GM10248 (cell line): ENCODE results near the gene CARNS1.

Source experiments
- CTCF ChIA-PET: fragments of 300-600 bp; sonication (Branson Sonifier 250); formaldehyde crosslinking; extraction: SDS; loops from one replicate; lab custom pipeline; 2021; ENCODE audit warnings: antibody characterized with exemption; lab: Yijun Ruan, JAX
- POLR2A ChIA-PET: fragments of 350-650 bp; sonication (Branson Sonifier 250); formaldehyde crosslinking; extraction: SDS; loops from one replicate; lab custom pipeline; 2020; ENCODE audit warnings: antibody characterized with exemption; lab: Yijun Ruan, JAX
- DNase-seq: peaks from one replicate; pipeline ENCODE4 v3.0.0; 2012; ENCODE audit errors: extremely low spot score
- TF ChIP-seq, protein P1 (sequence below): IDR thresholded peaks from 2 replicates; pipeline ENCODE4 v1.5.1; 2012; ENCODE audit warnings: mild to moderate bottlenecking, low read depth; ENCODE audit errors: extremely low read depth, missing control alignments, control extremely low read depth

CARNS1 gene

DNA sequence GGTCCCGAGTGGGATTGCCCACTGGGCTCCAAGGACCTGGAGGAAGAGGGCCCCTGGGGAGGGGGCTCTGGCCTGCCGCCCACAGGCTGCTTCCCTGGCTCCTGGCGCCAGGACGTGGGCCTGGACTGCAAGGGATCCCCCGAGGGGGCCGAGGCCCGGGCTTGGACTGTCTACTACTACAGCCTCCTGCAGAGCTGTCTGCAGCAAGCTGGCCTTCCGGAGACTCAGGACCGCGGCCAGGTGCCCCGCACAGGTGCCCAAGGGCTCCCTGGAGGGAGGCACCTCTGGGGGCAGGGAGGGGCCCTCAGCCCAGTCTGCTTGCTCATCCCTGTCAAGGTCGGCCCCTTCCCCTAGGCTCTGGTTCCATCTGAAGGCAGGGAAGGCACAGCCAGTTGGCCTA, 1.9 kb downstream of the CARNS1 start:
- TF ChIP-seq, protein P1, sequence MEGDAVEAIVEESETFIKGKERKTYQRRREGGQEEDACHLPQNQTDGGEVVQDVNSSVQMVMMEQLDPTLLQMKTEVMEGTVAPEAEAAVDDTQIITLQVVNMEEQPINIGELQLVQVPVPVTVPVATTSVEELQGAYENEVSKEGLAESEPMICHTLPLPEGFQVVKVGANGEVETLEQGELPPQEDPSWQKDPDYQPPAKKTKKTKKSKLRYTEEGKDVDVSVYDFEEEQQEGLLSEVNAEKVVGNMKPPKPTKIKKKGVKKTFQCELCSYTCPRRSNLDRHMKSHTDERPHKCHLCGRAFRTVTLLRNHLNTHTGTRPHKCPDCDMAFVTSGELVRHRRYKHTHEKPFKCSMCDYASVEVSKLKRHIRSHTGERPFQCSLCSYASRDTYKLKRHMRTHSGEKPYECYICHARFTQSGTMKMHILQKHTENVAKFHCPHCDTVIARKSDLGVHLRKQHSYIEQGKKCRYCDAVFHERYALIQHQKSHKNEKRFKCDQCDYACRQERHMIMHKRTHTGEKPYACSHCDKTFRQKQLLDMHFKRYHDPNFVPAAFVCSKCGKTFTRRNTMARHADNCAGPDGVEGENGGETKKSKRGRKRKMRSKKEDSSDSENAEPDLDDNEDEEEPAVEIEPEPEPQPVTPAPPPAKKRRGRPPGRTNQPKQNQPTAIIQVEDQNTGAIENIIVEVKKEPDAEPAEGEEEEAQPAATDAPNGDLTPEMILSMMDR: no peak

DNA sequence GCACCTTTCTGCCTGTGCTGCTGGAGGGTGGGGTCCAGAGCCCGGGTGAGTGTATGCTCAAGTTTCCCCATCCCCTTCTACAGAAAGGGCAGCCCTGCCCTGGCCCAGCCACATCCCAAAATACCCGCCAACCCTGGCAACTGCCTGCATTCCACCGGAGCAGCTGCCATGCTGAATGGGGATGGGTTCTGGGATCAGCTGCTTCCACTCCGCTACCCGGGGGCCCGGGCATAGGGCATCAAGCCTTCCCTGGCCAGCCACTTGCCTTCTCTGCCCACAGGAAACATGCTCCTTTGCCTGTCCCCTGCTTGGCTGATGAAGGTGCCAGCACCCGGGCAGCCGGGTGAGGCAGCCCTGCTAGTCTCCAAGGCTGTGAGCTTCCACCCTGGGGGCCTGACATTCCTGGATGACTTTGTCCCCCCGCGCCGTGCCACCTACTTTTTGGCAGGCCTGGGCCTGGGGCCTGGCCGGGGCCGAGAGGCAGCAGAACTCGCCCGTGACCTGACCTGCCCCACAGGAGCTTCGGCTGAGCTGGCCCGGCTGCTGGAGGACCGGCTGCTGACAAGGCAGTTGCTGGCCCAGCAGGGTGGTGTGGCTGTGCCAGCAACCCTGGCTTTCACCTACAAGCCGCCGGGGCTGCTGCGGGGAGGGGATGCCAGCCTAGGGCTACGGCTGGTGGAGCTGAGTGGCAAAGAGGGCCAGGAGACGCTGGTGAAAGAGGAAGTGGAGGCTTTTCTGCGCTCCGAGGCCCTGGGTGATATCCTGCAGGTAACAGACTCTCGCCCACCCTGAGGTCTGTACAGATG, 3.2 kb downstream of the CARNS1 start:
- no peak for DNase-seq
- TF ChIP-seq, protein P1: no peak
- CTCF ChIA-PET: interaction anchor here (0.7 to 5.7 kb wide), 5 partner anchors 11 to 37 kb away, joined by 3 to 50 read pairs (median 19); partner anchors contain the start of genes PPP1CA and TBC1D10C
- POLR2A ChIA-PET: interaction anchor here (0.8 to 1.1 kb wide), 2 partner anchors 19 to 80 kb away, joined by 3 to 4 read pairs; partner anchors contain the start of gene PTPRCAP

More for the DNA sequence above, 1.9 kb downstream of the CARNS1 start:
- no peak for DNase-seq
- ChIA-PET POLR2A (interaction anchor here (1.1 kb wide), 1 partner anchor 16 kb away, joined by 3 read pairs; the partner anchor contains the start of gene PPP1CA), CTCF (interaction anchor here (1.2 to 5.7 kb wide), 3 partner anchors 10 to 36 kb away, joined by 3 to 50 read pairs (median 19); partner anchors contain the start of genes PPP1CA and TBC1D10C)

DNA sequence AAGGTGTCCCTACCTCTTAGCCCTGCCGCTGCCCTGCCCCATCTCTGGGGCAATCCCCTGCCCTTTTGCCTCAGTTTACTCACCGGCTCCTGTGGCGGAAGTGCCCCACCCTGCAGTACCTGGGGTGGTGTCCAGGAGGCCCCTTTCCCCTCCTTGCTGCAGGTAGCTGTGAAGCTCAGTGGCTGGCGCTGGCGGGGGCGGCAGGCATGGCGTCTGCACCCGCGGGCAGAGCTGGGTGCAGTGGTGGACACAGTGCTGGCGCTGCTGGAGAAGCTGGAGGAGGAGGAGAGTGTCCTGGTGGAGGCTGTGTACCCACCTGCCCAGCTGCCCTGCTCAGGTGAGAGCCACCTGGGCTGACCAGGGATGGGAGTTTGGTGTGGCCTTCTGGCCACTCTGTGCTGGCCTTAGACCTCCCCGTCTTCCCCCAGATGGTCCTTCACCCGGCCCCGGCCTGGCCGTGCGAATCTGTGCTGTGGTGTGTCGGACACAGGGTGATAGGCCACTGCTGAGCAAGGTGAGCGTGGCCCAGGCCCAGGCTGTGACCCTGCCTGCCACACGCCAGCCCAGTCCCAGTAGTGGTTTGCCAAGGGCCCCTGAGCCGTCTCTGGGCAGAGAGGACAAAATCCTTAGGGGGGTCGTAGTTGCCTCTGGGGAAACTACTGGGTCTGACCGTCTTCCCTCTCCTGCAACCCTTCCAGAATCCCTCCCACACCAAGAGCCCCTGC, 4.0 kb downstream of the CARNS1 start:
- TF ChIP-seq, protein P1: no peak
- DNase-seq: no peak
- CTCF ChIA-PET: interaction anchor here (1.0 to 5.7 kb wide), 7 partner anchors 8 to 86 kb away, joined by 3 to 50 read pairs (median 4); partner anchors contain the start of genes PITPNM1, PPP1CA and TBC1D10C
- POLR2A ChIA-PET: interaction anchor here (0.8 to 1.1 kb wide), 2 partner anchors 18 to 79 kb away, joined by 3 to 4 read pairs; partner anchors contain the start of gene PTPRCAP

DNA sequence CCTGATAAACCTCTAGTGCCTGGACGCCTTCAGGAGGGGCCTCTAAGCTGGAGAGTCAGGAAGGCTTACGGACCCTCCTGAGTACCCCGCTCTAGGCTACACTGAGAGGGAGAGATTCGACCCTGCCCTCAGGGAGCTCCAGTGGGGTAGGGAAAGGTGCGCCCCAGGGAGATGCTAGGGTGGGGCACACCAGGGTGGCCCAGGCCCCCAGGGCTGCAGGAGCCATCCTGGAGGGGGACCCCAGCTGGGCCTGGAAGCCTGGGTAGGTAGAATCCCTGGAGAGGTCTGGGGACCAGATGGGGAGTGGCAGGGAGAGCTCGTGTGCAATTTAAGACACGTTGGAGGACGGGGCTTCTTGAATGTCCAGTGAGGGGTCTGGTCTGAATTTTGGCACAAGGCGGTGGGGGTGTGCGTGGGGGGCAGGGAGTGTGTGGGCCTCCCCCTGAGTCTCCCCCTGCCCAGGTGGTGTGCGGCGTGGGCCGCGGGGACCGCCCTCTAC, 4.7 kb downstream of the CARNS1 start:
- POLR2A ChIA-PET: interaction anchor here (0.9 kb wide), 1 partner anchor 19 kb away, joined by 4 read pairs; the partner anchor contains the start of gene PPP1CA
- DNase-seq: no peak
- TF ChIP-seq, protein P1: no peak
- CTCF ChIA-PET: interaction anchor here (1.0 to 5.7 kb wide), 7 partner anchors 9 to 85 kb away, joined by 3 to 50 read pairs (median 4); partner anchors contain the start of genes PITPNM1, PPP1CA and TBC1D10C

DNA sequence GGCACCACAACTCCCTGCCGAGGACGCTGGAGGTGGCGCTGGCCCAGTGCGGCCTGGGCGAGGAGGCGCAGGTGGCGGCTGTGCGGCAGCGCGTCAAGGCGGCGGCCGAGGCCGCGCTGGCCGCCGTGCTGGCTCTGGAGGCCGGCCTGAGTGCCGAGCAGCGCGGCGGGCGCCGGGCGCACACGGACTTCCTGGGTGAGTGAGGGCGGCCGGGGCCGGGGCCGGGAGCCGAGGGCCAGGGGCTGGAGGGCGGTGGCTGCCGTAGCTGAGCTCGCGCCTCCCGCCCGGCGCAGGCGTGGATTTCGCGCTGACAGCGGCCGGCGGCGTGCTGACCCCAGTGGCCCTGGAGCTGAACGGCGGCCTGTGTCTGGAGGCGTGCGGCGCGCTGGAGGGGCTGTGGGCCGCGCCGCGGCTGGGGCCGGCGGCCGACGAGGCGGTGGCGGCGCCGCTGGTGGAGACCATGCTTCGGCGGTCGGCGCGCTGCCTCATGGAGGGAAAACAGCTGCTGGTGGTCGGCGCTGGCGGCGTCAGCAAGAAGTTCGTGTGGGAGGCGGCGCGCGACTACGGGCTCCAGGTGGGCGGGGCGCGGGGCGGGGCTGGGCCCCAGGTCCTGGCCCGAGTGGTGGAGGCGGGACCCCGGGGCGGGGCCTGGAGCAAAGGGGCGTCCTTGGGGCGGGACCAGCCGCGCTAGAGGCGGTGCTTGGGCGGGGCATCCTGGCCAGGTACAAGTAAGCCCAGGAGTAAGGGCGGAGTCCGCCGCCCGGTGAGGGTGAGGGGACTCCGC, 5.4 kb downstream of the CARNS1 start:
- ChIA-PET POLR2A (interaction anchor here (0.6 to 0.9 kb wide), 2 partner anchors 14 to 19 kb away, joined by 3 to 4 read pairs; partner anchors contain the start of gene PPP1CA), CTCF (interaction anchor here (1.0 to 5.7 kb wide), 8 partner anchors 9 to 85 kb away, joined by 3 to 50 read pairs (median 4); partner anchors contain the start of genes PITPNM1, PPP1CA and TBC1D10C)
- TF ChIP-seq, protein P1: no peak
- peak; percentile 99 for DNase-seq
